Measurements from ENCODE around the gene KLHL3. TPM values are rescaled to one million over a fixed set of nuclear protein-coding genes. Genes with fewer than 3 reads are reported as not detected.
A peak's percentile ranks its signal among the peaks of the same experiment; 100 is the strongest.

Gene KLHL3
- total RNA-seq, 3 donors from 2014 or later: 4.2 to 6.7 (median 5.4) TPM

GRCh38 chr5:137757634-137758033 is 21.7 kb upstream of the KLHL3 start:
- intact Hi-C loops (cut with DNase I, micrococcal nuclease): no loop called here
- ATAC-seq (no peak), DNase-seq (no peak)
- no peak for TF ChIP-seq CTCF (IDR thresholded peaks at IDR 0.05)
- Histone ChIP-seq H3K4me1 (ENCODE audit: low read depth) (no peaks in the 10 kb centered on the region), H3K4me3 (no peak overlapping the region), H3K9me3 (no peaks in the 10 kb centered on the region), H3K36me3 (ENCODE audit: low read depth) (no peaks in the 10 kb centered on the region)

GRCh38 chr5:137754961-137755762 is 19.3 kb upstream of the KLHL3 start:
- peak overlapping the region; percentile 62 for H3K4me3 ChIP-seq
- intact Hi-C loops (cut with DNase I, micrococcal nuclease): no loop called here
- peak; percentile 45 for ATAC-seq
- peaks cover 13% of the 10 kb centered on the region for H3K4me1 ChIP-seq (ENCODE audit: low read depth)
- no peaks in the 10 kb centered on the region for H3K36me3 ChIP-seq (ENCODE audit: low read depth)
- DNase-seq: peak in 1 of 3 donors; percentile 28
- H3K9me3 ChIP-seq: no peaks in the 10 kb centered on the region
- no peak for TF ChIP-seq CTCF (IDR thresholded peaks at IDR 0.05)

- peak; percentile 93 for ATAC-seq
- no peak for TF ChIP-seq CTCF (IDR thresholded peaks at IDR 0.05)
- H3K4me3 ChIP-seq: peak within 1 kb of the TSS; percentile 62
- peaks cover 19% of the 10 kb centered on the region for H3K4me1 ChIP-seq (ENCODE audit: low read depth)
- intact Hi-C loops (cut with DNase I, micrococcal nuclease): no loop called here
- H3K9me3 ChIP-seq: no peaks in the 10 kb centered on the region
- H3K36me3 ChIP-seq (ENCODE audit: low read depth): no peaks in the 10 kb centered on the region
- peak; percentile 97 to 98 (median 98) for DNase-seq
These were observed 18.5 kb upstream of the KLHL3 start, which contains the start of gene HNRNPA0 for GRCh38 chr5:137754188-137754960. TSS of gene HNRNPA0 (minus strand) at chr5:137754363. CDS start at chr5:137754066, 297 bp downstream.

- TF ChIP-seq CTCF (IDR thresholded peaks at IDR 0.05): no peak
- Histone ChIP-seq H3K4me1 (ENCODE audit: low read depth) (peaks cover 22% of the 10 kb centered on the region), H3K36me3 (ENCODE audit: low read depth) (no peaks in the 10 kb centered on the region), H3K9me3 (no peaks in the 10 kb centered on the region), H3K4me3 (peak overlapping the region; percentile 62)
- DNase-seq (peak in 1 of 3 donors; percentile 77), ATAC-seq (peak; percentile 34)
- intact Hi-C loops (cut with DNase I, micrococcal nuclease): no loop called here
These were observed 17.9 kb upstream of the KLHL3 start for GRCh38 chr5:137753691-137754187.

GRCh38 chr5:137752905-137753690 is 17.2 kb upstream of the KLHL3 start:
- no peak for TF ChIP-seq CTCF (IDR thresholded peaks at IDR 0.05)
- ATAC-seq (no peak), DNase-seq (peak; percentile 56 to 73 (median 70))
- H3K9me3 ChIP-seq: no peaks in the 10 kb centered on the region
- intact Hi-C loops (cut with DNase I, micrococcal nuclease): no loop called here
- peak overlapping the region; percentile 62 for H3K4me3 ChIP-seq
- H3K4me1 ChIP-seq (ENCODE audit: low read depth): peaks cover 22% of the 10 kb centered on the region
- H3K36me3 ChIP-seq (ENCODE audit: low read depth): no peaks in the 10 kb centered on the region

All from mucosa of descending colon (tissue), 3 donors.